Kidney epithelial cell (primary cell): ENCODE results near the gene SNRNP35. TPM values are rescaled to one million over a fixed set of nuclear protein-coding genes. Genes with fewer than 3 reads are reported as not detected.
"Not testable (repeated sequence)": the region's sequence is repeated elsewhere in the genome, so short reads cannot be mapped to it uniquely, and the experiment has no call there.

Source experiments
- DNase-seq: peaks from one replicate; pipeline ENCODE4 v3.0.0-alpha.2; 2010; ENCODE audit warnings: low read depth
- H3K27me3 ChIP-seq: 2 replicates; pipeline ENCODE4 v1.6.0; 2011; ENCODE audit warnings: low read length; ENCODE audit not compliant: control insufficient read depth, insufficient read depth
- H3K36me3 ChIP-seq: 2 replicates; pipeline ENCODE4 v1.5.1; 2011; ENCODE audit warnings: low read length; ENCODE audit not compliant: control insufficient read depth, insufficient read depth
- H3K4me3 ChIP-seq: 2 replicates; pipeline ENCODE4 v1.5.1; 2011; ENCODE audit warnings: low read depth, mild to moderate bottlenecking, control low read depth, low read length
- total RNA-seq: library from RNA; depleted of rRNA; stranded (reverse); fragments of >200 nt; gene quantifications from 2 replicates; pipeline ENCODE4 v1.2.3, GENCODE V29; 2015
- TF ChIP-seq, protein P1 (sequence below): IDR thresholded peaks from 2 replicates; pipeline ENCODE4 v1.5.1; 2011; ENCODE audit warnings: mild to moderate bottlenecking, moderate library complexity, low read length, control low read depth, inconsistent platforms; ENCODE audit not compliant: insufficient read depth, poor library complexity, severe bottlenecking

The SNRNP35 gene
- total RNA-seq, 1 donor from 2014 or later, result 9.3 TPM

DNA sequence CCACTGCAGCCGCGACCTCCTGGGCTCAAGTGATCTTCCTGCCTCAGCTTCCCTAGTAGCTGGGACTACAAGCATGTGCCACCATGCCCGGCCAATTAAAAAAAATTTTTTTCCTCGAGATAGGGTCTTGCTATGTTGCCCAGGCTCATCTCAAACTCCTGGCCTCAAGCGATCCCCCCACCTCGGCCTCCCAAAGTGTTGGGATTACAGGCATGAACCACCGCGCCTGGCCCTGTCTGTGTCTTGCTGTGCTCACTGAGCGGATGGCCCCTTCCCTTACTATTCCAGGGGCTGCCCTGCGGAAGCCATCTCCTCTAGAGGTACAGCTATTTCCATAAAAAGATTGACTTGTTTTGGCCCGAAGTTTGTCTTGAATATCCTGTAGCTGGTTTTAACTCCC is 20.1 kb downstream of the SNRNP35 start:
- Histone ChIP-seq H3K27me3 (no peaks in the 10 kb centered on the region), H3K36me3 (no peaks in the 10 kb centered on the region), H3K4me3 (no peak overlapping the region)
- DNase-seq, result no peak
- TF ChIP-seq, protein P1, sequence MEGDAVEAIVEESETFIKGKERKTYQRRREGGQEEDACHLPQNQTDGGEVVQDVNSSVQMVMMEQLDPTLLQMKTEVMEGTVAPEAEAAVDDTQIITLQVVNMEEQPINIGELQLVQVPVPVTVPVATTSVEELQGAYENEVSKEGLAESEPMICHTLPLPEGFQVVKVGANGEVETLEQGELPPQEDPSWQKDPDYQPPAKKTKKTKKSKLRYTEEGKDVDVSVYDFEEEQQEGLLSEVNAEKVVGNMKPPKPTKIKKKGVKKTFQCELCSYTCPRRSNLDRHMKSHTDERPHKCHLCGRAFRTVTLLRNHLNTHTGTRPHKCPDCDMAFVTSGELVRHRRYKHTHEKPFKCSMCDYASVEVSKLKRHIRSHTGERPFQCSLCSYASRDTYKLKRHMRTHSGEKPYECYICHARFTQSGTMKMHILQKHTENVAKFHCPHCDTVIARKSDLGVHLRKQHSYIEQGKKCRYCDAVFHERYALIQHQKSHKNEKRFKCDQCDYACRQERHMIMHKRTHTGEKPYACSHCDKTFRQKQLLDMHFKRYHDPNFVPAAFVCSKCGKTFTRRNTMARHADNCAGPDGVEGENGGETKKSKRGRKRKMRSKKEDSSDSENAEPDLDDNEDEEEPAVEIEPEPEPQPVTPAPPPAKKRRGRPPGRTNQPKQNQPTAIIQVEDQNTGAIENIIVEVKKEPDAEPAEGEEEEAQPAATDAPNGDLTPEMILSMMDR, result no peak

DNA sequence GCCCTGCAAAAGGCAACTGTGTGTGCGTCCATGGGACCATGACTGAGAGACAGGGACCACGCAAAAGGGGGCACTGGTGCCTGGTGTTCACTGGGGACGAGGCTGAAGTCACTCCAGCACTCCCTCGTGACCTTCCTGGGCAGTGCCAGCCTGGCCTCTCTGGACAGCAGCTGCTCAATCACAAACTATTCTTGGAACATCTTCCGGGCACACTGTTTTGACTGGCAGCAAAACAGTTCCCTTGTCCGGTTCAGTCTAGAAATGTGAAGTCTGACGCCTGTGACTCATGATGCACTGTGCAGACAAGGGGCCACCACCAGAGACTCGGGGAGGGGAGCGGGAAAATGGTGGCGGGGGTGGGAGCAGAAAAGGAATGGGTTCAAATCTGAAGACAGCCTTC is 20.8 kb downstream of the SNRNP35 start:
- no peak for DNase-seq
- H3K27me3 ChIP-seq, result no peaks in the 10 kb centered on the region
- H3K36me3 ChIP-seq, result no peaks in the 10 kb centered on the region
- no peak overlapping the region for H3K4me3 ChIP-seq
- TF ChIP-seq, protein P1, result no peak

DNA sequence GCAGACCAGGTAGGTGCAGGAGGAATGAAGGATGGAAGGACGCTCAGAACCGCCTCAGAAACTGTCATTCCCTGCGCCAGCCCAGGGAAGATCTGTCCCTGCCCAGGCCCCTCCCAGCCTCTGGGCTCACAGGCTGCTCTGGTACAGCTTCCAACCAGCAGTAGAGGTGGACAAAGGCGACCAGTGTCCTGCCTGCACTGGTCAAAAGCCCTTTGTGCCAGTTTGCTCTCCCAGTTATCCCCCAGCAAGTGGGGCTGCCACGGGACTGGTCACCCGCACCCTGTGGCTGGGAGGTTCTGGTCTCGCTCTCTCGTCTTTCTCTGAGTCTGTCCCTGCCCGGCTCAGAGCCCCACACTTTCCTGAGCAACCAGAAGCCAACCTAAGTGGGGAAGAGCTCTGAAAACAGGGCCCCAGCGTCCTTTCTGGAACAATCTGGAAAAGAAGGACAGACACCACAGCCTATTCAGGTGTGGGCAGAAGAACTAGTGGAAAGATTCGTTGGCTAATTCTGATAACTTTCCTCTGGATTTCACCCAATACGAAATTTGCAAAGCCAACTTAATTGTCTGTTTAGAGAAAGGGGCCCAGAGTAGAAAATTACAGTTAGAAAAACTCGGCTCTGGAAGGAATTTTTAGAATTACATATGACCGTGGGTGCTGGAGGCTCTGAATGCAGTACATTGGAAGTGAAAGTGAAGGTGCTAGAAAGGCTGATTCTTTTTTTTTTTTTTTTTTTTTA is 21.7 kb downstream of the SNRNP35 start:
- no peak for DNase-seq
- TF ChIP-seq, protein P1, result no peak
- Histone ChIP-seq H3K36me3 (no peaks in the 10 kb centered on the region), H3K27me3 (no peaks in the 10 kb centered on the region), H3K4me3 (no peak overlapping the region)

DNA sequence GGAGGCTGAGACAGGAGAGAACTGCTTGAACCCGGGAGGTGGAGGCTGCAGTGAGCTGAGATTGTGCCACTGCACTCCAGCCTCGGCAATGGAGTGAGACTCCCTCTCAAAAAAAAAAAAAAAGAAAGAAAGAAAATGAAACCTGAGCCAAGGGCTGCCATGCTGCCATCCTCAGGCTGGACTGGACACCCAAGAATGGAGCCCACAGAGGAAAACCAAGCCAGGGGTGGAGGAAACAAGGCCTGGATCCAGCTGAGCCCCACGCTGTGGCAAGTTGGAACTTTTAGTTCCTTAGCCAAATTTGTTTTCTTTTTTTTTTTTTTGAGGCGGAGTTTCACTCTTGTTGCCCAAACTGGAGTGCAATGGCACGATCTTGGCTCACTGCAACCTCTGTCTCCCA is 23.3 kb downstream of the SNRNP35 start:
- not testable (repeated sequence) for H3K27me3 ChIP-seq, DNase-seq, H3K4me3 ChIP-seq, H3K36me3 ChIP-seq

DNA sequence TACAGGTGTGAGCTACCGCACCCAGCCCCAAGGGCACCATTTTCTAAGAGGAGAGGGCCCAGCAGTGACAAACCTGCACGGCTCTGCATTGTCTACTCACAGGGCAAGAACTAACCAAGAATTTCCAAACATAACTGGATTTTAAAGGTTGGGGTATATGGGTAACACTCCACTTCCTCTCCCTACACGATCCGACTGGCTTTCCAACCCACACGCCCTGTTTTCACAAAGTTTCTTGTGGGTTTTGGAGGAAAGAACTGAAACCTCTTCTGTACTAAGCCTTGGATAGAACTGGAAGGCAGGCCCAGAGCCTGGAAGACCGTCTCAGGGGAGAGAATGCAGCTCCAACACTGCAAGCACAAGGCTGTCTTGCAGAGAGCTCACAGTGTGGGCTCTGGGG is 24.9 kb downstream of the SNRNP35 start:
- DNase-seq, result no peak
- TF ChIP-seq, protein P1, result no peak
- Histone ChIP-seq H3K4me3 (no peak overlapping the region), H3K36me3 (no peaks in the 10 kb centered on the region), H3K27me3 (no peaks in the 10 kb centered on the region)

DNA sequence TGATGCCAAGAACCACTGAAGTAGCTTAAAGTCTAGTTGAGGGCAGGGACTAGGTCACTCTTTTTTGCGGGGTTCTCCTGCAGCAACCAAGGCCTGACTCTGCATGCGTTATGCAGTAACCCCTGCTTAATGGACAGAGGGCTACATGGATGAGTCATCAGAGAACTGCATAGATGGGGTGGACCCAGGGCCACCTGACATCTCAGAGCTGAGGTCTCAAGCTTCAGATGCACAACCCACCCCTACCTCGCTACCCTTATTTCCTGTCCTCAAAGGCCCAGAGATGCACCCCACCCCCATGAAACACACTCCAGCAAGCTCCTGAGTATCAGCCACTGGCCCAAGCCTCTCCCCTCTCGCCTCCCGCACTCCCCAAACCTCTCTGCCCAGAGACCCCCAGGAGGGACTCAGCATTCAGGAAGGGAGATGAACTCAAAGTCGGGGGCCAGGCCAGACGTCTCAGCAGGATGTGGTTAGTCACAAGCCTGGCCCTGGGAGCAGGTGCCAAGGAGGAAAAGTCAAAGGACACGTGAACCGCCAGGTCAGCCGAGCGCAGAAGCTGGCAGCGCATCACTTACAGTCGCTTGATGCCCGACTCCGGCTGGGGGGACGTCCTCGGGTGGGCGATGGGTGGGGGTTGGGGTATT is 25.8 kb downstream of the SNRNP35 start:
- TF ChIP-seq, protein P1, result no peak
- Histone ChIP-seq H3K27me3 (no peaks in the 10 kb centered on the region), H3K4me3 (no peak overlapping the region), H3K36me3 (no peaks in the 10 kb centered on the region)
- no peak for DNase-seq
